Measurements from ENCODE around the gene ST6GAL1. TPM values are rescaled to one million over a fixed set of nuclear protein-coding genes. Genes with fewer than 3 reads are reported as not detected.
A peak's percentile ranks its signal among the peaks of the same experiment; 100 is the strongest.
"Not testable (repeated sequence)": the region's sequence is repeated elsewhere in the genome, so short reads cannot be mapped to it uniquely, and the experiment has no call there.

The ST6GAL1 gene
- total RNA-seq, 6 experiments from 2014 or later: 389 to 574 (median 483) TPM

- H3K9me3 ChIP-seq: no peaks in the 10 kb centered on the region
- peak overlapping the region; percentile 85 to 92 (median 91) for H3K27ac ChIP-seq
- WGBS (ENCODE audit: insufficient coverage, low coverage, low lambda C conversion rate, missing lambda C conversion rate): 8% methylated on average over 1 of the region's 1 CpG
- DNase-seq (peak in 1 of 3 donors; percentile 84), ATAC-seq (peak; percentile 31 to 62 (median 54))
- intact Hi-C loops (cut with DNase I): no loop called here
- no peak for TF ChIP-seq CTCF (IDR thresholded peaks at IDR 0.05)
- TF ChIP-seq POLR2A (IDR thresholded peaks at IDR 0.05): peak; percentile 48
- H3K27me3 ChIP-seq: no peaks in the 10 kb centered on the region
- no peak overlapping the region for H3K4me3 ChIP-seq
- H3K4me1 ChIP-seq: peaks cover 0 to 54% (median 18%) of the 10 kb centered on the region in 4 donors
- H3K36me3 ChIP-seq: no peaks in the 10 kb centered on the region
Measured at GRCh38 chr3:186989429-186989828, 59.1 kb downstream of the ST6GAL1 start.

DNA sequence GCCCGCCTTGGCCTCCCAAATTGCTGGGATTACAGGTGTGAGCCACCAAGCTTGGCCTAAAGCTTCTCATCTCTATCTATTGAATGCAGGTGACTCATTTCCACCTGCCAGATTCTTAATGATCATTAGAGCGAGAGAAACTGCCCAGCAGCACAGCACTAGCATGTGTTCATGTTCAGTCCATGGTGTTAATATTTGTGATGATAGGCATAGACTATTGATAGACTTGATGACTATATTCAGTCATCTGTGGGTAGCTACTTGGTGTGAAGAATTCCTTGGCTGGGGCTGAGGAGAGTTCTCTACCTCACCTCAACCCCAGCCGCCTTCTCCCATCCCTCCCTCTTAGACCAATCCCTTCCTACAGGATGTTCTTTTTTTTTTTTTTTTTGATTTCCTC, 60.0 kb downstream of the ST6GAL1 start:
- Histone ChIP-seq H3K36me3 (no peaks in the 10 kb centered on the region), H3K4me1 (peaks cover 0 to 54% (median 21%) of the 10 kb centered on the region in 4 donors), H3K9me3 (no peaks in the 10 kb centered on the region), H3K27me3 (no peaks in the 10 kb centered on the region), H3K27ac (peak overlapping the region; percentile 85 to 92 (median 91)), H3K4me3 (no peak overlapping the region)
- ATAC-seq: no peak
- 76% methylated on average over 2 of the region's 3 CpGs for WGBS (ENCODE audit: insufficient coverage, low coverage, low lambda C conversion rate, missing lambda C conversion rate)
- intact Hi-C loops (cut with DNase I): no loop called here
- no peak for DNase-seq
- TF ChIP-seq CTCF (IDR thresholded peaks at IDR 0.05): no peak
- TF ChIP-seq POLR2A (IDR thresholded peaks at IDR 0.05): no peak

DNA sequence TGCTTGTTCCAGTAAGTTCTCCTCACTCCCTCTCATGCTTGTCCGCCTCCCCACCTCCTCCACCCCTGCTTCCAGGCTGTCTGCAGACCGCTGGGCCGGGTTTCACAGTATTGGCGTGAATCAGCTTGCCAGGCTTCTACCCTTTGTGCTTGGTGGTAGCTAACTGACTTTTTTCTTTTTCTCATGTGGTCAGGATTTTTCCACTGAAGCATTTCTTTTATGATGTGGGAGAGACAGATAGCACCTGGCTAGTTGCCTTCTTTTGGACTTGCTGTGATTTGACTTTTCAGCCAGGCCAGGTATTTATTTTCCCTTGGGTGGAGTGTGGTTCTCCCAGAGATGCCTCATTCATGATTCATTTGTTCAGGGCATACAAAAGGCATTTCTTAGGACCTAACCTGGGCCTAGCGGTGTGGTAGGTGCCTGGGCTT, 60.6 kb downstream of the ST6GAL1 start:
- H3K27ac ChIP-seq: peak overlapping the region; percentile 85 to 92 (median 91)
- 17% methylated on average over 5 of the region's 5 CpGs for WGBS (ENCODE audit: insufficient coverage, low coverage, low lambda C conversion rate, missing lambda C conversion rate)
- DNase-seq: peak; percentile 81 to 91 (median 89)

GRCh38 chr3:186991470-186991869, 61.1 kb downstream of the ST6GAL1 start:
- TF ChIP-seq POLR2A (IDR thresholded peaks at IDR 0.05): no peak
- no peak for TF ChIP-seq CTCF (IDR thresholded peaks at IDR 0.05)
- Histone ChIP-seq H3K36me3 (no peaks in the 10 kb centered on the region), H3K27ac (peak overlapping the region; percentile 85 to 92 (median 91)), H3K9me3 (no peaks in the 10 kb centered on the region), H3K4me3 (peak overlapping the region; percentile 2 to 32 (median 30)), H3K27me3 (no peaks in the 10 kb centered on the region), H3K4me1 (peaks cover 0 to 54% (median 21%) of the 10 kb centered on the region in 4 donors)
- ATAC-seq: peak in 2 of 4 donors; percentile 2 to 11
- no peak for DNase-seq
- intact Hi-C loops (cut with DNase I): no loop called here
- WGBS (ENCODE audit: insufficient coverage, low coverage, low lambda C conversion rate, missing lambda C conversion rate): 78% methylated on average over 4 of the region's 4 CpGs

More for the DNA sequence above, 60.6 kb downstream of the ST6GAL1 start:
- TF ChIP-seq CTCF (IDR thresholded peaks at IDR 0.05) (no peak), POLR2A (IDR thresholded peaks at IDR 0.05) (peak; percentile 55)
- Histone ChIP-seq H3K36me3 (no peaks in the 10 kb centered on the region), H3K27me3 (no peaks in the 10 kb centered on the region), H3K4me3 (peak overlapping the region; percentile 2 to 32 (median 30)), H3K9me3 (no peaks in the 10 kb centered on the region), H3K4me1 (peaks cover 0 to 54% (median 21%) of the 10 kb centered on the region in 4 donors)
- intact Hi-C loops (cut with DNase I): no loop called here
- ATAC-seq: peak; percentile 57 to 73 (median 66)

DNA sequence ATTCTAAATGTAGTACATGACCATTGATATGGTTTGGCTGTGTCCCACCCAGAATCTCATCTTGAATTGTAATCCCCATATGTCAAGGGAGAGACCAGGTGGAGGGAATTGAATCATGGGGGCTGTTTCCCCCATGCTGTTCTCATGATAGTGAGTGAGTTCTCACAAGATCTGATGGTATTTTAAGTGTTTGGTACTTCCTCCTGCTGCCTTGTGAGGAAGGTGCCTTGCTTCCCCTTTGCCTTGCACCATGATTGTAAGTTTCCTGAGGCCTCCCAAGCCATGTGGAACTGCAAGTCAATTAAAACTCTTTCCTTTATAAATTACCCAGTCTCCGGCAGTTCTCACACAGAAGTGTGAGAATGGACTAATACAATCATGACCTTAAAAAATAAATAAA, 61.8 kb downstream of the ST6GAL1 start:
- intact Hi-C loops (cut with DNase I); H3K36me3 ChIP-seq; H3K9me3 ChIP-seq; ATAC-seq; DNase-seq; H3K27me3 ChIP-seq: not testable (repeated sequence)
- peaks cover 0 to 54% (median 21%) of the 10 kb centered on the region in 4 donors for H3K4me1 ChIP-seq
- WGBS (ENCODE audit: insufficient coverage, low coverage, low lambda C conversion rate, missing lambda C conversion rate): 31% methylated on average over 1 of the region's 1 CpG
- H3K4me3 ChIP-seq: peak overlapping the region in 1 of 3 donors; percentile 30
- peak overlapping the region; percentile 85 to 92 (median 91) for H3K27ac ChIP-seq
